Trophoblast cell (in vitro differentiated cells and primary cell): ENCODE measurements around the gene CUX1.
A peak's percentile ranks its signal among the peaks of the same experiment; 100 is the strongest.

Experiments used
- DNase-seq, 2 donors: peaks; one replicate each; pipeline ENCODE4 v3.0.0-alpha.2; 2016
- H2AFZ ChIP-seq: 2 replicates; pipeline ENCODE4 v1.6.1; 2013; ENCODE audit warnings: low read length, moderate library complexity, mild to moderate bottlenecking; ENCODE audit not compliant: insufficient read depth, poor library complexity
- H2AK5ac ChIP-seq: 2 replicates; pipeline ENCODE4 v1.6.1; 2013; ENCODE audit warnings: mild to moderate bottlenecking, low read length
- H2BK120ac ChIP-seq: 2 replicates; pipeline ENCODE4 v1.6.1; 2013; ENCODE audit warnings: low read length, mild to moderate bottlenecking, moderate library complexity; ENCODE audit not compliant: insufficient read depth, poor library complexity
- H2BK12ac ChIP-seq: 2 replicates; pipeline ENCODE4 v1.6.1; 2013; ENCODE audit warnings: mild to moderate bottlenecking, low read length, moderate library complexity
- H2BK5ac ChIP-seq: 2 replicates; pipeline ENCODE4 v1.6.1; 2013; ENCODE audit warnings: low read length, low read depth, moderate library complexity, mild to moderate bottlenecking; ENCODE audit not compliant: poor library complexity
- H3K14ac ChIP-seq: 2 replicates; pipeline ENCODE4 v1.6.1; 2013; ENCODE audit warnings: mild to moderate bottlenecking, low read length
- H3K18ac ChIP-seq: 2 replicates; pipeline ENCODE4 v1.6.1; 2013; ENCODE audit warnings: mild to moderate bottlenecking, low read length
- H3K23ac ChIP-seq: 2 replicates; pipeline ENCODE4 v1.6.1; 2013; ENCODE audit warnings: low read length
- H3K27ac ChIP-seq: 2 replicates; pipeline ENCODE4 v1.5.1; 2013; ENCODE audit warnings: low read depth, mild to moderate bottlenecking, inconsistent platforms, low read length, moderate library complexity
- H3K27me3 ChIP-seq: 2 replicates; pipeline ENCODE4 v1.6.1; 2013; ENCODE audit warnings: inconsistent platforms, mild to moderate bottlenecking, low read length, moderate library complexity; ENCODE audit not compliant: insufficient read depth
- H3K36me3 ChIP-seq, 2 experiments: 1 replicate in 1 of 2; 2 replicates in 1 of 2; pipeline ENCODE4 v1.6.1; 2013; ENCODE audit warnings: low read length in 2 of 2, mild to moderate bottlenecking in 2 of 2, moderate library complexity in 1 of 2; ENCODE audit not compliant: insufficient read depth in 2 of 2, control insufficient read depth in 1 of 2
- H3K4ac ChIP-seq: 2 replicates; pipeline ENCODE4 v1.6.1; 2013; ENCODE audit warnings: low read depth, mild to moderate bottlenecking, low read length, moderate library complexity
- H3K4me1 ChIP-seq, 2 experiments: 1 replicate in 1 of 2; 2 replicates in 1 of 2; pipeline ENCODE4 v1.6.1; 2013; ENCODE audit warnings: low read length in 2 of 2, mild to moderate bottlenecking in 2 of 2, moderate library complexity in 1 of 2; ENCODE audit not compliant: insufficient read depth in 2 of 2, control insufficient read depth in 1 of 2
- H3K4me2 ChIP-seq: 2 replicates; pipeline ENCODE4 v1.6.1; 2013; ENCODE audit warnings: inconsistent platforms, mild to moderate bottlenecking, low read length, moderate library complexity
- H3K4me3 ChIP-seq: 2 replicates; pipeline ENCODE4 v1.5.1; 2013; ENCODE audit warnings: mild to moderate bottlenecking, low read depth, low read length, inconsistent platforms
- H3K79me1 ChIP-seq: one replicate; pipeline ENCODE4 v1.6.1; 2013; ENCODE audit warnings: low read length
- H3K79me2 ChIP-seq: 2 replicates; pipeline ENCODE4 v1.6.1; 2013; ENCODE audit warnings: low read length, mild to moderate bottlenecking; ENCODE audit not compliant: control insufficient read depth, insufficient read depth, poor library complexity
- H3K9ac ChIP-seq: 2 replicates; pipeline ENCODE4 v1.6.1; 2013; ENCODE audit warnings: mild to moderate bottlenecking, low read length
- H3K9me3 ChIP-seq: 2 replicates; pipeline ENCODE4 v1.6.1; 2013; ENCODE audit warnings: low read depth, mild to moderate bottlenecking, control low read depth, inconsistent platforms, low read length; ENCODE audit not compliant: insufficient read depth
- H4K12ac ChIP-seq: 2 replicates; pipeline ENCODE4 v1.6.1; 2013; ENCODE audit warnings: low read depth, mild to moderate bottlenecking, low read length, moderate library complexity
- H4K8ac ChIP-seq: 2 replicates; pipeline ENCODE4 v1.6.1; 2013; ENCODE audit warnings: low read depth, mild to moderate bottlenecking, low read length, moderate library complexity
- H4K91ac ChIP-seq: one replicate; pipeline ENCODE4 v1.6.1; 2013; ENCODE audit warnings: low read depth, mild to moderate bottlenecking, low read length, moderate library complexity
- WGBS: extraction: QIAGEN DNeasy Blood & Tissue Kit; methylation state at CpG from one replicate; pipeline ENCODE4 v1.1.7; 2013; ENCODE audit warnings: missing lambda C conversion rate; ENCODE audit not compliant: insufficient read length, insufficient coverage; ENCODE audit errors: extremely low coverage; 5-methylcytosine and 5-hydroxymethylcytosine counted together

CUX1 gene

DNA sequence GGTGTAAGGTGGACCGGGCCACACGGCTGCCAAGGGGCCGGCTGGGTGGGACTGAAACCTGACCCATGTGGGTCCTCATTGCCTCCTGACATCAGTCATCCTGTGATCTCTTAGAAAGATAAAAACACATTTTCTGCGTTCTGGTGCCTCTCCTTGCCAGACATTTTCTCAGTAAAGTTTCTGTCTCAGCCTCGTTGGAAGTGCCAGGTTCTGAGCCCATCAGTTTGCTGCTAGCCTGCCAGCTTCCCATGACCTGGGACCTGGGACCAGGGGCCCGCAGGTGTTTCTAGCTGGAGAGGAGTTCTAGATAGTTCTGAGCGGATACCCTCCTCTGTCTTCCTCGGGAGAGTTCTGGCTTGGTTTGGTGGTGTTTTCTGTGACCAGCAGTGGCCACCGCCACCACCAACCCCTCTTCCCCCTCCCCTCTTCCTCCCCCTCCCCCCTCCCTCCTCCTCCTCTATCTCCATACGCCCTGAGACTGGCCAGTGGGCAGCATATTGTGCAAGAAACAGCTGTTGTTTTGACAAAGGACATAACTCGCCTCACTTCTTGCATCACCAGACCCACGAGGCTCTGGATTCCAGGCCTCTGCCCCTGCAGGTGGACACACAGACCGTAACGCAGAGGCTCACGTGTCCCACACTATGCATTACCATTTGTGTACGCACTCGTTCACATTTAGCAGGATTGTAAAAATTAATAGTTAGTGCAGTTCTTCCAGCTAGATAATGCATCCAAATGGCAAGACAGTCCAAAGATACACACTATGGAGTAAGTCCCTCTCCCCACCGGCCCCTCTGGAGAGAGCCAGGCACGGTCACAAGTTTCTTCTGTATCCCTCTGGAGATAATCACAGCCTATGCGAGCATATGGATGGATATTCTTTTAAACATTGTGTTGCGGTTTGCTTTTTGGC lies 94.6 kb downstream of the CUX1 start:
- no peak overlapping the region for H3K4me2 ChIP-seq
- peaks cover 2% of the 10 kb centered on the region for H3K79me2 ChIP-seq
- no peak overlapping the region for H4K8ac ChIP-seq
- H3K4ac ChIP-seq, result no peak overlapping the region
- H3K9me3 ChIP-seq, result no peaks in the 10 kb centered on the region
- peaks cover 8 to 10% of the 10 kb centered on the region in 2 experiments for H3K4me1 ChIP-seq
- H3K79me1 ChIP-seq, result no peaks in the 10 kb centered on the region
- no peak overlapping the region for H4K91ac ChIP-seq
- no peak overlapping the region for H2AFZ ChIP-seq
- H3K27ac ChIP-seq, result no peak overlapping the region
- H4K12ac ChIP-seq, result no peak overlapping the region
- no peak overlapping the region for H2BK12ac ChIP-seq
- peaks cover 10 to 14% of the 10 kb centered on the region in 2 experiments for H3K36me3 ChIP-seq
- no peak overlapping the region for H3K18ac ChIP-seq
- no peak overlapping the region for H2AK5ac ChIP-seq
- no peak overlapping the region for H3K9ac ChIP-seq
- no peak overlapping the region for H3K23ac ChIP-seq
- H3K4me3 ChIP-seq, result no peak overlapping the region
- DNase-seq, result peak; percentile 88 to 91
- H3K27me3 ChIP-seq, result no peaks in the 10 kb centered on the region
- no peak overlapping the region for H2BK120ac ChIP-seq
- H2BK5ac ChIP-seq, result no peak overlapping the region
- no CpG with 5 or more reads among the region's 21 CpGs for WGBS
- H3K14ac ChIP-seq, result no peak overlapping the region

DNA sequence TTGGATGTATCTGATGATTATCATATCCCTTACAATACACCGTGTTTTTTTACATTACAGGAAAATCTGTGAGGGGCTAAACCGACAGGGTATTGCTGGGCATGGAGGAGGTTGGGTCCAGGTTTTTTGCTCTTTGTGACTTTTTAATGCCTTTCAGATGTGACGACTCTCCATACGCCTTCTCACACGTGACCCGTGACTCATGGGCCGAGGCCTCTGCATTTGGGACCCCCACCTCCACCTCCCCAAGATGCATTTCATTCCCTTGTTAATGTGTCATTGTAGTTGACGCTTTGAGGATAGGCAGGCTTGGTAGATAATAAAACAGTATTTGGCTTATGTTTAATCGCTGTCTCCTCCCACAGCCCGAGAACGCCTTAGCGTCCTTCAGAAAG lies 95.3 kb downstream of the CUX1 start:
- no peak for DNase-seq
- Histone ChIP-seq H3K4me2 (no peak overlapping the region), H3K4ac (peak overlapping the region; percentile 25), H3K23ac (no peak overlapping the region), H3K79me1 (no peaks in the 10 kb centered on the region), H3K36me3 (peaks cover 16 to 19% of the 10 kb centered on the region in 2 experiments), H3K18ac (no peak overlapping the region), H3K9me3 (no peaks in the 10 kb centered on the region), H2BK120ac (peak overlapping the region; percentile 11), H3K4me3 (no peak overlapping the region), H2AK5ac (no peak overlapping the region), H3K79me2 (peaks cover 2% of the 10 kb centered on the region), H2AFZ (no peak overlapping the region), H3K9ac (no peak overlapping the region), H4K8ac (no peak overlapping the region), H3K14ac (no peak overlapping the region), H4K91ac (no peak overlapping the region), H3K27ac (no peak overlapping the region), H2BK12ac (no peak overlapping the region), H3K4me1 (peaks cover 8 to 10% of the 10 kb centered on the region in 2 experiments), H4K12ac (no peak overlapping the region), H3K27me3 (no peaks in the 10 kb centered on the region), H2BK5ac (no peak overlapping the region)
- WGBS, result no CpG with 5 or more reads among the region's 12 CpGs

DNA sequence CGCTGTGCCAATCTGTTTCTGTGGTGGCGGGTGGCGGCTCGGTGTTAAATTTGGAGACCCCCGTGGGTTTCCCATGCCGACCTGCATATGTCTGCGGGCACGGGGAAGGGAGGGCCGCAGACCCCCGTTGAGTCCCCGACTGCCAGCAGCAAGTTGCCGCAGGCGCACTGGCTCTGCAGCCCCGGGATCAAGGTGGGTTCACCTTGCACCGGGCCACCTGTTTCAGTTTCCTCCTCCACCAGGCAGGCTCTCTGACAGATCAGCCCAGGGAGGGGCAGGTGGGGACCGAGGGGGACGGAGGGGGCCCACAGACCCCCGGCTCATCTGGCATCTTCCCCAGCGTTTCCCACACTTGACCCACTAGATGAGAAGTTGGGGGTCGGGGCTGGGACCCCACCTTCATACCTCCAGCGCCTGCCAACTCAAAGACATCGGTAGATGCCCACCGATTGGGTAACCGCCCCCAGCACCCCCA lies 95.9 kb downstream of the CUX1 start:
- Histone ChIP-seq H2BK12ac (no peak overlapping the region), H3K79me2 (peaks cover 2% of the 10 kb centered on the region), H4K12ac (no peak overlapping the region), H2AK5ac (no peak overlapping the region), H4K8ac (no peak overlapping the region), H3K18ac (peak overlapping the region; percentile 40), H3K4me1 (peaks cover 8 to 10% of the 10 kb centered on the region in 2 experiments), H3K27ac (no peak overlapping the region), H3K4ac (peak overlapping the region; percentile 19), H2BK120ac (no peak overlapping the region), H3K36me3 (peaks cover 20 to 23% of the 10 kb centered on the region in 2 experiments), H3K4me2 (no peak overlapping the region), H3K27me3 (no peaks in the 10 kb centered on the region), H3K4me3 (no peak overlapping the region), H3K23ac (no peak overlapping the region), H2AFZ (no peak overlapping the region), H4K91ac (no peak overlapping the region), H3K9ac (no peak overlapping the region), H3K9me3 (no peaks in the 10 kb centered on the region), H3K79me1 (no peaks in the 10 kb centered on the region), H3K14ac (no peak overlapping the region), H2BK5ac (no peak overlapping the region)
- no peak for DNase-seq
- WGBS, result no CpG with 5 or more reads among the region's 24 CpGs

DNA sequence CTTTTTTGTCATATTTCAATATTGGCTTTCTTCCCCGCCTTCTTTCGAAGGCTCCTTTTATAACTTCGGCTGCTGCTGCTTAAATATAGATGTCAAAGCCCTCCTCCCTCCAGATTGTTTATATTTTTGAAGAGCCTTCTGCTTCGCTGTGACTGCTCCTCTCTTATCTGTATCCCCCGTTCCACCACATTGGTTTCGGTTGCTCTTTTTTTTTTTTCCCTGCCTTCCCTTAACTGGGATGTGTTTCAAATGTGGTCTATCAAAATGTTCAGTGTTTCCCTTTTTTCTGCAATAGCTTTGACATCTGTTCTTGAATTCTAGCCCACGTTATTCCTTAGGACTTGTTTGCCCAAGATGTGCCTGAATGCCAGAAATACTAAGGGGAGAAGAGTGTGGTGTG lies 96.4 kb downstream of the CUX1 start:
- WGBS, result no CpG with 5 or more reads among the region's 7 CpGs
- H3K23ac ChIP-seq, result no peak overlapping the region

More for the DNA sequence above, 96.4 kb downstream of the CUX1 start:
- no peaks in the 10 kb centered on the region for H3K27me3 ChIP-seq
- no peak overlapping the region for H2BK5ac ChIP-seq
- no peak overlapping the region for H2BK120ac ChIP-seq
- H3K79me1 ChIP-seq, result no peaks in the 10 kb centered on the region
- H4K91ac ChIP-seq, result no peak overlapping the region
- H2BK12ac ChIP-seq, result no peak overlapping the region
- H3K27ac ChIP-seq, result no peak overlapping the region
- H3K4ac ChIP-seq, result peak overlapping the region; percentile 34
- no peak overlapping the region for H3K14ac ChIP-seq
- H4K8ac ChIP-seq, result no peak overlapping the region
- no peak overlapping the region for H2AFZ ChIP-seq
- no peak overlapping the region for H3K18ac ChIP-seq
- H3K79me2 ChIP-seq, result peaks cover 2% of the 10 kb centered on the region
- no peaks in the 10 kb centered on the region for H3K9me3 ChIP-seq
- no peak for DNase-seq
- no peak overlapping the region for H2AK5ac ChIP-seq
- H3K36me3 ChIP-seq, result peaks cover 24 to 25% of the 10 kb centered on the region in 2 experiments
- H3K4me1 ChIP-seq, result peaks cover 8 to 10% of the 10 kb centered on the region in 2 experiments
- no peak overlapping the region for H4K12ac ChIP-seq
- H3K4me2 ChIP-seq, result no peak overlapping the region
- no peak overlapping the region for H3K9ac ChIP-seq
- no peak overlapping the region for H3K4me3 ChIP-seq
